H9 (cell line): ENCODE measurements around the gene THSD7A. TPM values are rescaled to one million over a fixed set of nuclear protein-coding genes. Genes with fewer than 3 reads are reported as not detected.

ENCODE experiments used
- DNase-seq: peaks from one replicate; pipeline ENCODE4 v3.0.0-alpha.2; 2017
- H2AFZ ChIP-seq: one replicate; pipeline ENCODE4 v1.6.1; 2013; ENCODE audit warnings: mild to moderate bottlenecking, low read length, control low read depth, moderate library complexity
- H2AK5ac ChIP-seq: 2 replicates; pipeline ENCODE4 v1.6.1; 2013; ENCODE audit warnings: low read length, control low read depth, mixed read lengths; ENCODE audit not compliant: insufficient read length
- H2BK120ac ChIP-seq: one replicate; pipeline ENCODE4 v1.6.1; 2013; ENCODE audit warnings: low read depth, mild to moderate bottlenecking, low read length, control low read depth, inconsistent platforms; ENCODE audit not compliant: poor library complexity, severe bottlenecking
- H2BK12ac ChIP-seq: 2 replicates; pipeline ENCODE4 v1.6.1; 2013; ENCODE audit warnings: low read length, control low read depth, mixed read lengths, low read depth; ENCODE audit not compliant: insufficient read length
- H2BK15ac ChIP-seq: 2 replicates; pipeline ENCODE4 v1.6.1; 2013; ENCODE audit warnings: low read depth, low read length, control low read depth
- H2BK20ac ChIP-seq: one replicate; pipeline ENCODE4 v1.6.1; 2013; ENCODE audit warnings: low read depth, mild to moderate bottlenecking, low read length, control low read depth, inconsistent platforms; ENCODE audit not compliant: poor library complexity, severe bottlenecking
- H2BK5ac ChIP-seq: 2 replicates; pipeline ENCODE4 v1.6.1; 2013; ENCODE audit warnings: low read length, control low read depth, mixed read lengths; ENCODE audit not compliant: insufficient read length
- H3K14ac ChIP-seq: 2 replicates; pipeline ENCODE4 v1.6.1; 2013; ENCODE audit warnings: low read length, control low read depth; ENCODE audit not compliant: insufficient read depth
- H3K18ac ChIP-seq: 2 replicates; pipeline ENCODE4 v1.6.1; 2013; ENCODE audit warnings: low read depth, mild to moderate bottlenecking, mixed read lengths, low read length, control low read depth; ENCODE audit not compliant: insufficient read length
- H3K23ac ChIP-seq: 2 replicates; pipeline ENCODE4 v1.6.1; 2013; ENCODE audit warnings: low read length, control low read depth, mixed read lengths, low read depth; ENCODE audit not compliant: insufficient read length
- H3K23me2 ChIP-seq: 2 replicates; pipeline ENCODE4 v1.6.1; 2013; ENCODE audit warnings: low read depth, mild to moderate bottlenecking, mixed read lengths, low read length, control low read depth; ENCODE audit not compliant: insufficient read length, poor library complexity, severe bottlenecking
- H3K27ac ChIP-seq: 2 replicates; pipeline ENCODE4 v1.5.1; 2013; ENCODE audit warnings: low read length, control low read depth, mixed read lengths, low read depth; ENCODE audit not compliant: insufficient read length
- H3K27me3 ChIP-seq: 2 replicates; pipeline ENCODE4 v1.6.1; 2013; ENCODE audit warnings: low read length, control low read depth, inconsistent platforms; ENCODE audit not compliant: insufficient read depth
- H3K4ac ChIP-seq: 2 replicates; pipeline ENCODE4 v1.6.1; 2013; ENCODE audit warnings: low read depth, mild to moderate bottlenecking, control low read depth, inconsistent platforms, low read length, moderate library complexity
- H3K4me1 ChIP-seq: 2 replicates; pipeline ENCODE4 v1.6.1; 2013; ENCODE audit warnings: low read length, control low read depth, inconsistent platforms; ENCODE audit not compliant: insufficient read depth
- H3K4me2 ChIP-seq: 2 replicates; pipeline ENCODE4 v1.6.1; 2013; ENCODE audit warnings: low read length, control low read depth, mixed read lengths; ENCODE audit not compliant: insufficient read length, insufficient read depth
- H3K56ac ChIP-seq: 2 replicates; pipeline ENCODE4 v1.6.1; 2013; ENCODE audit warnings: low read depth, mild to moderate bottlenecking, mixed read lengths, low read length, control low read depth; ENCODE audit not compliant: insufficient read length
- H3K79me1 ChIP-seq: 2 replicates; pipeline ENCODE4 v1.6.1; 2013; ENCODE audit warnings: low read depth, mild to moderate bottlenecking, moderate library complexity, low read length, control low read depth, inconsistent platforms; ENCODE audit not compliant: insufficient read depth, poor library complexity, severe bottlenecking
- H3K79me2 ChIP-seq: 2 replicates; pipeline ENCODE4 v1.6.1; 2013; ENCODE audit warnings: low read length, control low read depth, inconsistent platforms; ENCODE audit not compliant: insufficient read depth
- H3K9ac ChIP-seq: 2 replicates; pipeline ENCODE4 v1.6.1; 2013; ENCODE audit warnings: low read length, control low read depth, mixed read lengths; ENCODE audit not compliant: insufficient read length; ENCODE audit errors: extremely low read depth
- H3K9me3 ChIP-seq: one replicate; pipeline ENCODE4 v1.6.1; 2013; ENCODE audit warnings: low read depth, low read length, inconsistent platforms; ENCODE audit not compliant: control insufficient read depth
- H3T11ph ChIP-seq: one replicate; pipeline ENCODE4 v1.6.1; 2013; ENCODE audit warnings: mild to moderate bottlenecking, low read length, control low read depth, inconsistent platforms
- H4K20me1 ChIP-seq: one replicate; pipeline ENCODE4 v1.6.1; 2013; ENCODE audit not compliant: control insufficient read depth, insufficient read length, insufficient read depth
- H4K5ac ChIP-seq: 2 replicates; pipeline ENCODE4 v1.6.1; 2013; ENCODE audit warnings: low read depth, mild to moderate bottlenecking, mixed read lengths, low read length, control low read depth; ENCODE audit not compliant: insufficient read length
- H4K8ac ChIP-seq: replicated peaks from 2 replicates; pipeline ENCODE4 v1.6.1; 2013; ENCODE audit warnings: low read length, control low read depth, mixed read lengths, low read depth; ENCODE audit not compliant: insufficient read length
- H4K91ac ChIP-seq: 2 replicates; pipeline ENCODE4 v1.6.1; 2013; ENCODE audit warnings: low read depth, mild to moderate bottlenecking, moderate library complexity, mixed read lengths, low read length, control low read depth; ENCODE audit not compliant: insufficient read length
- H3K27ac Mint-ChIP-seq, 3 experiments: 2 replicates in 2 of 3; 3 replicates in 1 of 3; pipeline ENCODE4 v1.8.0; 2020 to 2021; ENCODE audit warnings: mixed read lengths in 3 of 3, mild to moderate bottlenecking in 1 of 3, moderate library complexity in 1 of 3
- H3K27me3 Mint-ChIP-seq: 2 replicates; pipeline ENCODE4 v1.8.0; 2021; ENCODE audit warnings: low read depth, mild to moderate bottlenecking, moderate library complexity, mixed read lengths
- H3K36me3 Mint-ChIP-seq, 3 experiments: 2 replicates in 2 of 3; 3 replicates in 1 of 3; pipeline ENCODE4 v1.8.0; 2020 to 2021; ENCODE audit warnings: low read depth in 3 of 3, mixed read lengths in 3 of 3; ENCODE audit not compliant: insufficient read depth in 1 of 3
- H3K4me1 Mint-ChIP-seq, 2 experiments: 2 replicates each; pipeline ENCODE4 v1.8.0; 2020; ENCODE audit warnings: mixed read lengths in 2 of 2
- H3K4me3 Mint-ChIP-seq, 2 experiments: 2 replicates in 1 of 2; 3 replicates in 1 of 2; pipeline ENCODE4 v1.8.0; 2020 to 2021; ENCODE audit warnings: mild to moderate bottlenecking in 2 of 2, mixed read lengths in 2 of 2, moderate library complexity in 1 of 2
- H3K9me3 Mint-ChIP-seq, 2 experiments: 2 replicates in 1 of 2; 3 replicates in 1 of 2; pipeline ENCODE4 v1.8.0; 2020; ENCODE audit warnings: mild to moderate bottlenecking in 2 of 2, mixed read lengths in 2 of 2, moderate library complexity in 1 of 2
- WGBS: extraction: QIAGEN DNeasy Blood & Tissue Kit; methylation state at CpG from one replicate; pipeline ENCODE4 v1.1.7; 2013; ENCODE audit warnings: missing lambda C conversion rate, low lambda C conversion rate, mixed read lengths; ENCODE audit not compliant: insufficient read length; ENCODE audit errors: extremely low coverage; 5-methylcytosine and 5-hydroxymethylcytosine counted together
- total RNA-seq: library from RNA; stranded (reverse); gene quantifications from 2 replicates; pipeline ENCODE4 v1.2.1, GENCODE V29; 2021
- TF ChIP-seq, protein P1 (sequence below): fragments of 200-600 bp; sonication (generic); conservative IDR thresholded peaks from 3 replicates; pipeline ENCODE4 v1.8.0; 2021; ENCODE audit warnings: antibody characterized with exemption, mild to moderate bottlenecking

The THSD7A gene
- total RNA-seq, 1 experiment from 2014 or later = 0.42 TPM

DNA sequence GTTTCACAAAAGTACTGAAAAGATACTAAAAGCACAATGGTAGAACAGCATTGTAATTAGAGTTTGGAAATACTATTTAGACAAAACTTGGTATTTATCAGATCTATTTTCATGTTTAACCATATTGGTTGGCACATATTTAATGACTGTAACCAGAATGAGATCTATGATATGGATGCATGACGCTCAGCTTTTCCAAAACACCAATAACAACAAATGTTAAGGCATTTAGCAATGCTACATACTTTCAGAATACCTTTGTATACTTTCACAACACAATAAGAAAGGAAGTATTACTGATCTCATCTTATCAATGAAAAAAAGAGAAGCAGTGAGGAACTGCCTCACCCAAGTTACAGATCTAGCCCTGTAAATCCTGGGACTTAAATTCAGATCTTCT lies 74.8 kb downstream of the THSD7A start:
- Histone ChIP-seq H2BK5ac (no peak overlapping the region), H3K27ac (no peak overlapping the region), H3K4ac (no peak overlapping the region), H3K9me3 (no peaks in the 10 kb centered on the region), H3K9ac (no peak overlapping the region), H2AK5ac (no peak overlapping the region), H2BK20ac (no peak overlapping the region), H2AFZ (no peak overlapping the region), H2BK15ac (no peak overlapping the region), H3K14ac (no peak overlapping the region), H3K56ac (no peak overlapping the region), H3K79me2 (no peaks in the 10 kb centered on the region), H3K27me3 (no peaks in the 10 kb centered on the region), H4K20me1 (no peaks in the 10 kb centered on the region), H3K18ac (no peak overlapping the region), H4K91ac (no peak overlapping the region), H4K8ac (no peak overlapping the region), H3K4me2 (no peak overlapping the region), H3T11ph (no peak overlapping the region), H3K23me2 (no peaks in the 10 kb centered on the region), H3K79me1 (no peaks in the 10 kb centered on the region), H3K23ac (no peak overlapping the region), H4K5ac (no peak overlapping the region), H2BK12ac (no peak overlapping the region), H3K4me1 (no peaks in the 10 kb centered on the region), H2BK120ac (no peak overlapping the region)
- H3K4me3 Mint-ChIP-seq = no peak overlapping the region
- no peak for DNase-seq
- TF ChIP-seq, protein P1, sequence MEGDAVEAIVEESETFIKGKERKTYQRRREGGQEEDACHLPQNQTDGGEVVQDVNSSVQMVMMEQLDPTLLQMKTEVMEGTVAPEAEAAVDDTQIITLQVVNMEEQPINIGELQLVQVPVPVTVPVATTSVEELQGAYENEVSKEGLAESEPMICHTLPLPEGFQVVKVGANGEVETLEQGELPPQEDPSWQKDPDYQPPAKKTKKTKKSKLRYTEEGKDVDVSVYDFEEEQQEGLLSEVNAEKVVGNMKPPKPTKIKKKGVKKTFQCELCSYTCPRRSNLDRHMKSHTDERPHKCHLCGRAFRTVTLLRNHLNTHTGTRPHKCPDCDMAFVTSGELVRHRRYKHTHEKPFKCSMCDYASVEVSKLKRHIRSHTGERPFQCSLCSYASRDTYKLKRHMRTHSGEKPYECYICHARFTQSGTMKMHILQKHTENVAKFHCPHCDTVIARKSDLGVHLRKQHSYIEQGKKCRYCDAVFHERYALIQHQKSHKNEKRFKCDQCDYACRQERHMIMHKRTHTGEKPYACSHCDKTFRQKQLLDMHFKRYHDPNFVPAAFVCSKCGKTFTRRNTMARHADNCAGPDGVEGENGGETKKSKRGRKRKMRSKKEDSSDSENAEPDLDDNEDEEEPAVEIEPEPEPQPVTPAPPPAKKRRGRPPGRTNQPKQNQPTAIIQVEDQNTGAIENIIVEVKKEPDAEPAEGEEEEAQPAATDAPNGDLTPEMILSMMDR = no peak
- H3K9me3 Mint-ChIP-seq = no peaks in the 10 kb centered on the region
- no peaks in the 10 kb centered on the region for H3K4me1 Mint-ChIP-seq
- H3K27ac Mint-ChIP-seq = no peak overlapping the region
- WGBS = no CpG with 5 or more reads among the region's 1 CpG
- no peaks in the 10 kb centered on the region for H3K36me3 Mint-ChIP-seq
- no peaks in the 10 kb centered on the region for H3K27me3 Mint-ChIP-seq
